ENCODE results near the gene ZSWIM3. TPM values are rescaled to one million over a fixed set of nuclear protein-coding genes. Genes with fewer than 3 reads are reported as not detected.
"Not testable (repeated sequence)": the region's sequence is repeated elsewhere in the genome, so short reads cannot be mapped to it uniquely, and the experiment has no call there.

ZSWIM3 gene
- total and polyA plus RNA-seq, 7 donors: 1.1 to 2.7 (median 1.5) TPM

GRCh38 chr20:45873409-45874103 lies 16.1 kb downstream of the ZSWIM3 start:
- no peak for DNase-seq
- Histone ChIP-seq H3K4me3 (no peak overlapping the region), H3K27me3 (ENCODE audit: insufficient read depth in 3 of 3, low read length in 2 of 3) (no peaks in the 10 kb centered on the region), H3K36me3 (ENCODE audit: insufficient read depth in 1 of 2, low read depth in 1 of 2) (peaks cover 0 to 20% of the 10 kb centered on the region in 2 donors), H3K9me3 (no peaks in the 10 kb centered on the region), H3K27ac (no peak overlapping the region), H3K4me1 (no peaks in the 10 kb centered on the region)
- no peak for ATAC-seq
- intact Hi-C loops (cut with DNase I): no loop called here
- TF ChIP-seq CTCF (IDR thresholded peaks at IDR 0.05): no peak
- 77 to 90% (median 81%) methylated on average over 1 of the region's 1 CpG for WGBS, 3 donors

GRCh38 chr20:45874104-45874481 lies 16.7 kb downstream of the ZSWIM3 start:
- H3K4me1 ChIP-seq; H3K27ac ChIP-seq; ATAC-seq; DNase-seq; H3K9me3 ChIP-seq; H3K4me3 ChIP-seq; intact Hi-C loops (cut with DNase I); H3K27me3 ChIP-seq (ENCODE audit: insufficient read depth in 3 of 3, low read length in 2 of 3): not testable (repeated sequence)
- H3K36me3 ChIP-seq (ENCODE audit: insufficient read depth in 1 of 2, low read depth in 1 of 2): peaks cover 0 to 25% of the 10 kb centered on the region in 2 donors
- WGBS, 3 donors: 89 to 95% (median 91%) methylated on average over 10 of the region's 10 CpGs

- DNase-seq: no peak
- TF ChIP-seq CTCF (IDR thresholded peaks at IDR 0.05): no peak
- ATAC-seq: no peak
- 77 to 81% (median 78%) methylated on average over 4 of the region's 4 CpGs for WGBS, 3 donors
- peaks cover 0 to 28% of the 10 kb centered on the region in 2 donors for H3K36me3 ChIP-seq (ENCODE audit: insufficient read depth in 1 of 2, low read depth in 1 of 2)
- H3K4me3 ChIP-seq: no peak overlapping the region
- no peaks in the 10 kb centered on the region for H3K9me3 ChIP-seq
- intact Hi-C loops (cut with DNase I): no loop called here
- no peaks in the 10 kb centered on the region for H3K27me3 ChIP-seq (ENCODE audit: insufficient read depth in 3 of 3, low read length in 2 of 3)
- no peak overlapping the region for H3K27ac ChIP-seq
- H3K4me1 ChIP-seq: no peaks in the 10 kb centered on the region
Measured at GRCh38 chr20:45874576-45874975, 17.2 kb downstream of the ZSWIM3 start.

GRCh38 chr20:45878076-45878761 lies 20.8 kb downstream of the ZSWIM3 start:
- no peak overlapping the region for H3K4me3 ChIP-seq
- DNase-seq (no peak), ATAC-seq (no peak)
- H3K9me3 ChIP-seq: no peaks in the 10 kb centered on the region
- H3K27me3 ChIP-seq (ENCODE audit: insufficient read depth in 3 of 3, low read length in 2 of 3): no peaks in the 10 kb centered on the region
- WGBS, 3 donors: 72 to 79% (median 75%) methylated on average over 13 of the region's 13 CpGs
- H3K27ac ChIP-seq: no peak overlapping the region
- H3K4me1 ChIP-seq: peaks cover 8% of the 10 kb centered on the region
- intact Hi-C loops (cut with DNase I): loop anchor here in 1 of 2 donors (5.0 kb wide), 1 partner anchor 36 kb away; no protein-coding TSS in a partner anchor
- TF ChIP-seq CTCF (IDR thresholded peaks at IDR 0.05): no peak
- H3K36me3 ChIP-seq (ENCODE audit: insufficient read depth in 1 of 2, low read depth in 1 of 2): peaks cover 0 to 40% of the 10 kb centered on the region in 2 donors

- H3K27me3 ChIP-seq (ENCODE audit: insufficient read depth in 3 of 3, low read length in 2 of 3): no peaks in the 10 kb centered on the region
- peaks cover 18% of the 10 kb centered on the region for H3K4me1 ChIP-seq
- no peak for TF ChIP-seq CTCF (IDR thresholded peaks at IDR 0.05)
- peaks cover 0 to 56% of the 10 kb centered on the region in 2 donors for H3K36me3 ChIP-seq (ENCODE audit: insufficient read depth in 1 of 2, low read depth in 1 of 2)
- H3K27ac ChIP-seq: peak within 1 kb of the TSS; percentile 72
- 0 to 1% (median 0%) methylated on average over 23 of the region's 23 CpGs for WGBS, 3 donors
- no peaks in the 10 kb centered on the region for H3K9me3 ChIP-seq
- peak; percentile 97 to 99 (median 98) for ATAC-seq
- peak; percentile 99 for DNase-seq
- intact Hi-C loops (cut with DNase I): loop anchor here in 1 of 2 donors (2.0 kb wide), 1 partner anchor 56 kb away; no protein-coding TSS in a partner anchor
- peak within 1 kb of the TSS; percentile 64 for H3K4me3 ChIP-seq
Measured at GRCh38 chr20:45880988-45881788, 23.8 kb downstream of the ZSWIM3 start, which contains the start of gene ZSWIM1. Gene ZSWIM1 (plus strand): TSS chr20:45881227. CDS start chr20:45882593, 1,366 bp downstream.
